GM12872 (cell line): ENCODE data around the gene FLT1.

Experiments used
- TF ChIP-seq, protein P1 (sequence below): IDR thresholded peaks from 3 replicates; pipeline ENCODE4 v1.5.1; 2011; ENCODE audit warnings: low read depth, mild to moderate bottlenecking, low read length, moderate library complexity; ENCODE audit not compliant: insufficient read depth

FLT1 gene

DNA sequence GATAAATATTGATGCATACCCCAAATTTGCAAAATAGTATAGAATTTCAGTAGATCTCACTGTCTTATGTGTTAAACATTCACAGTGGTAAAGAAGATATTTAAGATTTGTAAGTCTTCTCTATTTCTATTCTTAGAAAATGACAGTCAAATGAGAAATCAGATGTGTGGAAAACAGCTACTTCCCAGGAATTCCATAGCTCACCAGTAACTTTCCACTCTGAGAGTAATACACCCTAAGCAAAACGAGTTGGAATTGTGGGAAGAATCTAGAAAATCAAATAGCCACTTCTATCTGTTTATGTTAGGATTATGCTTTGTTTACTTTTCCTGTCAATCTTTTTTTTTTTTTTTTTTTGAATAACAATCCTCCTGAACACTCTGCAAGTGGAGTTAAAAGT is 69.1 kb downstream of the FLT1 start:
- TF ChIP-seq, protein P1, sequence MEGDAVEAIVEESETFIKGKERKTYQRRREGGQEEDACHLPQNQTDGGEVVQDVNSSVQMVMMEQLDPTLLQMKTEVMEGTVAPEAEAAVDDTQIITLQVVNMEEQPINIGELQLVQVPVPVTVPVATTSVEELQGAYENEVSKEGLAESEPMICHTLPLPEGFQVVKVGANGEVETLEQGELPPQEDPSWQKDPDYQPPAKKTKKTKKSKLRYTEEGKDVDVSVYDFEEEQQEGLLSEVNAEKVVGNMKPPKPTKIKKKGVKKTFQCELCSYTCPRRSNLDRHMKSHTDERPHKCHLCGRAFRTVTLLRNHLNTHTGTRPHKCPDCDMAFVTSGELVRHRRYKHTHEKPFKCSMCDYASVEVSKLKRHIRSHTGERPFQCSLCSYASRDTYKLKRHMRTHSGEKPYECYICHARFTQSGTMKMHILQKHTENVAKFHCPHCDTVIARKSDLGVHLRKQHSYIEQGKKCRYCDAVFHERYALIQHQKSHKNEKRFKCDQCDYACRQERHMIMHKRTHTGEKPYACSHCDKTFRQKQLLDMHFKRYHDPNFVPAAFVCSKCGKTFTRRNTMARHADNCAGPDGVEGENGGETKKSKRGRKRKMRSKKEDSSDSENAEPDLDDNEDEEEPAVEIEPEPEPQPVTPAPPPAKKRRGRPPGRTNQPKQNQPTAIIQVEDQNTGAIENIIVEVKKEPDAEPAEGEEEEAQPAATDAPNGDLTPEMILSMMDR = no peak

DNA sequence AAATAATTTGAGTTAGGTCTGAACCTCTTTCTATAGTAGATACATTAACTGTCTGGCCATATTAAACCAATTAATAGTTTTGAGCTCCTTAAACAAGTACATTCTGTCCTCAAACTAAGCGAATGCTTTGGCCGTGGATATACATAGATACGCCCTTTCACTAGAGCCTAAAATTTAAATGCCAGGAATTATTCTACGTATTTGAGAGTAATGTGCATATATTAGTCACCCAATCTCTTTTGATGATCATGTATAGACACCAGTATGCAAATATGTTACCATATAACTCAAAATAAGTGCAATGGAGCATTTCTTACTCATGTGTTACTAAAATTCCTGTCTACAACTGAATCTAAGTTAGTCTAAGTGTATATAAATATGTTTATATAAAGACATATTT is 70.4 kb downstream of the FLT1 start:
- TF ChIP-seq, protein P1 = no peak

DNA sequence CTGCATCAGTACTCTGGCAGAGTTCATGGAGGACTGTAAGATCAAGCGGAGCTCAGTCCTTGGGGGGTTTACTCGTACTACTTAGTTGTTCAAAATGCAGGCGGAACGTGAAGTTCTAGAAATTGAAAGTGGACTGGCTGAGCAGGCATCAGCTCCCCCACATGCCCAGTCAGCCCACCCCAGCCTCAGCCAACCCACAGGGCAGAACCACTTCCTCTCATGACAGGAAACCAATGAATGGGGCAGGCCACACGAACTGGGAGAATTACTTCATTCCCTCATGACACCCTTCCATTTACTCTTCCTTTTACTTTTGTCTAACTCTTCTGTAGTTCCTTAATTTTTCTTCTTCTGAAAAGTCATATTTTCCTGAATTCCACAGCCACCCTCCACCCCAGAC is 71.9 kb downstream of the FLT1 start:
- TF ChIP-seq, protein P1 = no peak

DNA sequence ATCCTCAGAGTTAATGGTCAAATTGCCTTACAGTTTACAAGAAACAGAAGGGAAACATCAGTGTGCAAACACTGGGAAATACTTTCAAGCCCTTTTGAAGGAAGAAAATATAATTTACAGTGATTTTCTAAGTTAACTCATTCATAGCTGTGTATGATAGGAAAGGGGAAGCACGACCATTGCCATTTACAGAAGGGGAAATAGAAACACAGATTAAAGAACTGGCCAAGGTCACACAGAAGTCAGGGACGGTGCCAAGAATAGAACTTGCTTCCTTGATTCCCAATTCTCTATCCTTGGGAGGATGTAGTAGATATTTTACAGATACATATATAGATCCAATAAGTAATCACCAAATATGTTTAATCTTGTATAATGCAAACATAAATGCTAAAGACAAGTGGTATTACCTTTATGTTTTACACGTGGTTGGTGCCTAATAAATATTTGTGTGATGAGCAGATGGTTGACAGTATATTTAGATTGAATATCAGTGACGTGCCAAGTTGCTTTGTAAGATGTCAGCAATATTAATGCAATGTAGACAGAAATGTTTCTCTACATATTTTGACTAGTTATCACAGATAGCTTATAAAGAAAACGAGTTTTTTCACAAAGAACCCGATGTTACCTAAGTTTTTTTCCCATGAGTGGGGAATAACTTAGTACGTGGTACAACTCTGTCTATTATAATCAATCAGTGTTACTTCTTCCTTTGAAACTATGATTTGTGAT is 73.1 kb downstream of the FLT1 start:
- TF ChIP-seq, protein P1 = no peak

DNA sequence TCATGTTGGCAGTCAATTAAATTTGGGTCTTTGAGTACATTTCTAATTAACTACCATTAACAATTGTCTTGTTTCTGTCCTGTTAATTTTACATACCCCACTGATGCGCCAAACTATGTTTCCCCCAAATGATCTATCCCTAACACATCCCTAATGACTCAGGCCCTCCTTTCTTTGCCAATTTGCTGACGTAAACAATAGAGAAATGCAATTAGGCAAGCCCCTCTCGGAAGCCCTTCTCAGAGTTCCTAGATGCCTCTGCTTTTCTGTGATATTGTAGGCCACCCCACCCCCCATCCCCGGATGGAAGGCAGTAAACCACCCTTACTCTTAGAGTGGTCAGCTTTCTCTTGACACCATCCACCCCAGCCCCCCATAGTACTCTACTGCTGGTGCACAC is 74.2 kb downstream of the FLT1 start:
- TF ChIP-seq, protein P1 = no peak

DNA sequence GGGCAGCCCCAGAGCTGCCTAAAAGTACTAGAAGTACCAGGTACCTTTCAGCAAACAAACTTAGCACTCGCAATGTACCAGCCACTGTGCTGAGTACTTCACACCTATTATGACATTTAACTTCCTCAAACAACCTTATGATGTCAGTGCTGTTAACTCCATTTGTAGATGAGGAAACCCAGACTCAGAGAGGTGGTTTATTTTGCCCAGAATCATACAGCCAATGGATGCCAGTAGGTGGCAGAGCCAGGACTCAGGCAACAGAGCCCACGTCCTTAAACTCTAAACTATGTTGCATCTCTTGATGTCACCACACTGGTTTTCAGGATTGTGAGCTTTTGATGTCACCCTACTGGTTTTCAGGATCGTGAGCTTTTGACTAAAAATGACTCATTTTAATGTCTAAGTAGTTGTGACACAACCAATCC is 78.9 kb downstream of the FLT1 start:
- TF ChIP-seq, protein P1 = no peak

DNA sequence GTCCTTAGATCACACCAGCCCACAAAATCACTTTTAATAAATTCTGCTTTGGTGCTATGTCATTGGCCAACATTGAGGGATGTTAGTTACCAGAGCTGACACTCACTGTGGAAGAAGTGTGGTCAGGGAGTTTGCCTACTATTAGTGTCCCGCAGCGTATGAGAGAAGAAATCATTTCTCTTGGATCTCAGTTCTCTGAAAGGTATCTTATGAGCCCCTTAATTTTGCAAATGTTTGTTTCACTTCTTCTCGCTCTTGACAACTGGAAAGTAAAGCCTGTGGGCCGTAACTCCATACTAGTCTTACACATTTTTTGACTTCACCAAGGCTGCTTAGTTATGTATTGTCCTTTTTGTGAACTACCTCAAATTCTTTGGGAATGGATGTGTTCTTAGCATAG is 80.9 kb downstream of the FLT1 start:
- TF ChIP-seq, protein P1 = no peak

DNA sequence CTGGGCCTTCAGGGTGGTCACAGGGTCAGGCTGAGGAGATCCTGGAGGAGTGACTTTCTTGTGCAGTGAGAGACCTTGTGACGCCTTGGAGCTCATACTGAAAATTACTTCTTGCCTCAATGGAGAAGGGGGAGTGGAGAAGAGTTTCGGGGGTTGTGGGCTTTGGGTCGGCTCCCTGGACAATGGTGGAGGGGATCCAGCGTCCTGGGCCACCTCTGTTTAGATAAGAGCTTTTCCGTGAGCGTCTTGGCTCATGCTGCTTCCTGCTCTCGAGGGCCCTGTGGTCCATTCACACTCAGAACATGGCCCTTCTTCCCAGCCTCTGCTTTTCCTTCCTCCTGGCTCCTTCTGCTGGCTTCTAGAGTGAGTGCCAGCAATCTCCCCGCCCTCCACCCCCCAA is 81.9 kb downstream of the FLT1 start:
- TF ChIP-seq, protein P1 = no peak
